GM18873 (cell line): ENCODE measurements around the gene SMAD5.

ENCODE experiments used
- ATAC-seq: cut with Tn5 transposase; IDR thresholded peaks from one replicate; pipeline ENCODE4 v1.9.1; 2021; ENCODE audit warnings: mild to moderate bottlenecking, moderate library complexity, moderate number of reproducible peaks; ENCODE audit not compliant: unreplicated experiment, low FRiP score

SMAD5 gene

DNA sequence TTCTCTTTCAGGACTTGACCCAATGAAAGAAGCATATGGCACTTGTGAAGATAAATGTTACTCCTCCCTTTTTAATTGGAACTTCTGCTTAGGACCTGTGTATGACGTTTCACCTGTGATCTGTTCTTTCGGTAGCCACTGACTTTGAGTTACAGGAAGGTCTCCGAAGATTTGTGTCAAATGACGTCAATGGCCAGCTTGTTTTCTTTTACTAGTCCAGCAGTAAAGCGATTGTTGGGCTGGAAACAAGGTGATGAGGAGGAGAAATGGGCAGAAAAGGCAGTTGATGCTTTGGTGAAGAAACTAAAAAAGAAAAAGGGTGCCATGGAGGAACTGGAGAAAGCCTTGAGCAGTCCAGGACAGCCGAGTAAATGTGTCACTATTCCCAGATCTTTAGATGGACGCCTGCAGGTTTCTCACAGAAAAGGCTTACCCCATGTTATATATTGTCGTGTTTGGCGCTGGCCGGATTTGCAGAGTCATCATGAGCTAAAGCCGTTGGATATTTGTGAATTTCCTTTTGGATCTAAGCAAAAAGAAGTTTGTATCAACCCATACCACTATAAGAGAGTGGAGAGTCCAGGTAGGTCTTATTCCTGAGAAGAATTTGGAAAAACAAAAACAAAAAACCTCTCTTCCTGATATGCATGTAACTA, 21.1 kb downstream of the SMAD5 start:
- ATAC-seq, result no peak

DNA sequence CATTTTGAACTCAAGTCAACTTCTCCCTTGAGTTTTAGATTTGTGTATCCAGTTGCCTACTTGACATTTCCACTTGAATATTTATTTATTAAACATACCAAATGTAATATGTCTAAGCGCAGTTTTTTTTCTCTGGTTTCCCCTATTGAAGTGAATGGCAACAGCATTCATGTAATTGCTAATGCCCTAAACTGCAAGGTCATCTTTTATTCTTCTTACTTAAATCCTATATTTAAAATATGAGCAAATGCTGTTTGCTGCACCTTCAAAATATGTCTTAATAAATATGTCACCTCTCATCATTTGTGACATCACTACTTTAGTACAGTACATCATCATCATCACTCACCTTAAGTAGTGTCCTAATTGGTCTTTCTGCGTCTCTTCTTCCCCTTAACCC, 22.4 kb downstream of the SMAD5 start:
- ATAC-seq, result no peak

DNA sequence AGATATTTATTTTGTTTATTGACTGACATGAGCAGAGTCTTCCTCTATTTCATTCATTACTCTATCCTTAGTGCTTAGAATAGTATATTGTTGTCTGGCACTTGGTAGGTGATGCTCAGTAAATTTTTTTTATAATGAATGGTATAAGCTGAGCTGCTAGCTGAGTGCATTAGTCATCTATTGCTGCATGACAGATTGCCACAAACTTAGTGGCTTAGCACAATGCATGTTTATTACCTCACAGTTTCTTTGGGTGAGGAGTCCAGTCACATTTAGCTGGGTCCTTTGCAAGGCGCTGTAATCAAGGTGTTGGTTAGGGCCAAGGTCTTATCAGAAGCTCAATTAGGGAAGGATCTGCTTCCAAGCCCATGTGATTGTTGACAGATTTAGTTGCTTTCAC, 23.1 kb downstream of the SMAD5 start:
- no peak for ATAC-seq

DNA sequence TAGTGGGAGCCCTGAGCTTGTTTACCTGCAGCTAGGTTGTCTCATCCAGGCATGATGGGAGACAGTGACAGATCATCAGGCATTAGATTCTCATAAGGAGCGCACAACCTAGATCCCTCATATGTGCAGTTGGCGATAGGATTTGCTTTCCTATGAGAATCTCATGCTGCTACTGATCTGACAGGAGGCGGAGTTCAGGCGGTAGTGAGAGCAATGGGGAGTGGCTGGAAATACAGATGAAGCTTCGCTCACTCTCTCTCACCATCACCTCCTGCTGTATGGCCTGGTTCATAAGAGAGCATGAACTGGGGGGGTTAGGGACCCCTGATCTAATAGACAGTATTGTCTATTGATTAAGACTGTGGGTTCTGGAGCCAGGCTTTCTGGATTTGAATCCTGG, 24.9 kb downstream of the SMAD5 start:
- ATAC-seq, result no peak

DNA sequence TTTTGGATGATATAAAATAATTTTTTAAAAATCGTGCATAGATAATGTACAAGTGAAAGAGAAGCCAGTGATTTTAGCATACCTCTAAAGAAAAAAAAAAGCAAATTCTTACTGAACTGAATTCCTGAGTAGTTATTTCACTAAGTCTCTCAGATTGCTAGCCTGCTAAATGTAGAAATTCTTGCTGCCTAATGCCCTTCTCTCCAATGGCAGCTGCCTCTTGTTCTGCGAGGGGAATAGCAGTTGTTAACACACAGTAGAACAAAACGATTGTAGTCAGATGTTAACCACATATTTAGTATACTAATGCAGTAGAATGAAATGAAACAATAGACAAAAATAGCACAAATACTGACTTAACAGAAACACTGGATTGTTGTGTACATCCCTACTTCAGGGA, 26.8 kb downstream of the SMAD5 start:
- no peak for ATAC-seq

DNA sequence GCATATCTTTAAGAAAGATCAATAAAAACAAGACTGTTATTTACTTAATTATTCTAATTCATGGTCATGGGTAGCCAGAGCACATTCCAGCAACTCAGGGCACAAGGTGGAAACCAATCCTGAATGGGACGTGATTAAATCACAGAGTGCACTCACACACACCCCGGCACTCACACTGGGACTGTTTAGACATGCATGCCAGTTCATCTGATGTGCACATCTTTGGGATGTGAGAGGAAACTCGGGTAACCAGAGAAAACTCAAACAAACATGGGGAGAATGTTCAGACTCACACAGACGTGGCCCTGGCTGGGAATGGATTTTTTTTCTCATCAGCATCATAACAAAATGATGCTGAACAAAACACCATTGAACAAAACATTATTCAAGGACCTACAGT, 29.4 kb downstream of the SMAD5 start:
- ATAC-seq, result no peak

DNA sequence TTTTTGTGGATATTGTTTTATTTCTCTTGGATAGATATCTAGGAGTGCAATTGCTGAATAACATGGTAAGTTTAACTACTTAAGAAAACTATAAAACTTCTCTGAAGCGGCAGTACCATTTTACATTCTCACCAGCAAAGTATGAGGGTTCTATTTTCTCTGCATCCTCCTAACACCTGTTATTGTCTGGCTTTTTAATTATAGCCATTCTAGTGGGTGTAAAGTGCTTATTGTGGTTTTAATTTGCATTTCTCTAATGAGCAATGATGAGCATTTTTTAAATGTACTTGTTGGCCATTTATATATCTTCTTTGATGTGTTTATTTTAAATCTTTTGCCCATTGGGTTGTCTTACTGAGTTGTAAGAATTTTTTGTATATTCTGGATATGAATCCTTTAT, 31.6 kb downstream of the SMAD5 start:
- no peak for ATAC-seq

DNA sequence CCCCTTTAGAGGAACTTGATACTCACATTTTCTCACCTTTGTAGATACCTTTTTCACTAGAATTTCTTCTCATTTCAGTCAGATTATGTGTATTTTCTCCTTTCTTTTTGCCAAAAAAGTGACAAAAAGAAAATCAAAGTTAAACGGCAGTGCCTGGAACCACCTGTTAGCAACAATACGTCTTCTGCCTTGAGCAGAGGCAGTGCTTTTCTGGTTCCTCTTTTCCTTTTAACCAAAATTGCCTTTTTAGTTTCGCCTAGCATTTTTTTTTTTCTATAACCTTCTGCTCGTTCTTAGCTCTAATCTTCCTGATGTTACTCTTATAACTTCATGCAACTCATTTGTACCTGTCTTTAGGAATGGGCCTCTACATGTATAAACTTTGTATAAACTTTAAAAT, 34.3 kb downstream of the SMAD5 start:
- no peak for ATAC-seq

DNA sequence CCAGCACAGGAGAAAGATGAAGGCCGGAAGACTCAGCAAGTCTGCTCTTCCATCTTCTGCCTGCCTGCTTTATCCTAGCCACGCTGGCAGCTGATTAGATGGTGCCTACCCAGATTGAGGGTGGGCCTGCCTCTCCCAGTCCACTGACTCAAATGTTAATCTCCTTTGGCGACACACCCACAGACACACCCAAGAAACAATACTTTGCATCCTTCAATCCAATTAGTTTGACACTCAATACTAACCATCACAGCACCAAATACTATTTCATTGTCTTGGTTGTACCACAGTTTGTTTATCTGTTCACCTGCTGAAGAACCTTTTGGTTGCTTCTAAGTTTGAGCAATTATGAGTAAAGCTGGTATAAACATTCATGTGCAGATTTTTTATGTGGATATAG, 36.6 kb downstream of the SMAD5 start:
- ATAC-seq, result no peak

DNA sequence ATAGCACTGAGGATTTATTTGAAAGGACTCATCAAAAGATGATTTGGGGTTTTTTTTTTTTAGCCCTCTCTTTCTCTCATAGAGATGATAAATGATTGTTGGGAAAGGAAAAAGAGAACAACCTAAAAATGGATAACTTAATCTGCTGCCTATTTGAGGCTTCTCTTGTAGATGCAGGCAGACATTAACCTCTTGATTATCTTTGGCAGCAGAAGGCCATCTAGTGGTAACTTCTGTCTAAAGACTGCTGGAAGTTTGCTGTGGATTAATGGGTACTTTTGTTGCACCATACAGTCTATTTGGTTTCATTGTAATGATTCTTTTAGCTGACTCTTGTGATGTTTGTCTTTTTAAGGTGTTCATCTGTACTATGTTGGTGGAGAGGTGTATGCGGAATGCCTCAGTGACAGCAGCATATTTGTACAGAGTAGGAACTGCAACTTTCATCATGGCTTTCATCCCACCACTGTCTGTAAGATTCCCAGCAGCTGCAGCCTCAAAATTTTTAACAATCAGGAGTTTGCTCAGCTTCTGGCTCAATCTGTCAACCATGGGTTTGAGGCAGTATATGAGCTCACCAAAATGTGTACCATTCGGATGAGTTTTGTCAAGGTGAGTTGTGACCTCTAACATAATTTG, 41.5 kb downstream of the SMAD5 start:
- no peak for ATAC-seq

DNA sequence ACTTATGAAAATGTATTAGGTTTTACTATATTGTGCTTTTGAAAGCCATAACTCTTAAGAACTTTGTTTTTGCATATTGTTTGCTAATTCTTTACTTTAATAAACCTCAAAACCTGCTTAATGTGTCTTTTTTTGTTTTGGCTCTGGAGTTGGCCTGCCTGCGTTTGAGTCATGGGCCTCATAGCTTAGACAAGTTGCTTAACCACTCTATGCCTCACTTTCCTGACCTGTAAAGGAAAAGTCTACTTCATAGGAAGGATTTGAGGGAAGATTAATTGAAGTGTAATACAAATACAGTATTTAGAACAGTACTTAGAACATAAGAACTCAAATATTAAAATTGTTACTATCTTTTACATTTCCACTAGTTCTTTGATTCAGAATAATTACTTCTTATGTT, 50.0 kb downstream of the SMAD5 start:
- ATAC-seq, result no peak

DNA sequence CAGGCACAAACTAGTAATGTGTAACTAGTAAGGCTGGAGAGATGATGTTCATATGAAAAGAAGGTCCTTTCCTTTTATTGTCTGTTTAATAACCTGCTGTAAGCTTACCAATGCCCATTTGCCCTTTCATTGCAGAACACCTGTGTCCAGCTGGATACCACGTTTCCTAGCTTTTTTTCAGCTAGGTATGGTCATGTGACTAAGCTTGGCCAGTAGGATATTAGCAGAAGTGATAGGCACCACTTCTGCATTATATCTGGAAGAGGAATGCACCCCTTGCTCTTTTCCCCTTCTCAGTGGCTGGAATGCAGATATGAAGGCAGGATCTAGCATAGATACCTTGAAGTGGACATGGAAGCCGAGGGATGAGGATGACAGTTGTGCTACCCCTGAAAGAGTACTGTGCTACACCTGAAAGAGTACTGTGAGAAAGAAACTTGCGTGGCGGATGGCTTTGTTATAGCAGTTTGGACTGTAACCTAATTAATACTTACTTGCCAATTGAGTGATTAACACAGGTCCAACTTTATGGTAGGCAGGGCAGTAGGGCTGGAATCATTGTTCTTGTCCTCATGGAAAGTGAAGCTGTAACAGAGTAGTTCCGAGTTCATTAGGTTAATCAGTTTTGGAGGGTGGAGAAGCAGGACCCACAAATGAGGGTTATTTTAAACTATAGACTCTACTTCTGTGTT, 53.5 kb downstream of the SMAD5 start:
- ATAC-seq, result no peak

DNA sequence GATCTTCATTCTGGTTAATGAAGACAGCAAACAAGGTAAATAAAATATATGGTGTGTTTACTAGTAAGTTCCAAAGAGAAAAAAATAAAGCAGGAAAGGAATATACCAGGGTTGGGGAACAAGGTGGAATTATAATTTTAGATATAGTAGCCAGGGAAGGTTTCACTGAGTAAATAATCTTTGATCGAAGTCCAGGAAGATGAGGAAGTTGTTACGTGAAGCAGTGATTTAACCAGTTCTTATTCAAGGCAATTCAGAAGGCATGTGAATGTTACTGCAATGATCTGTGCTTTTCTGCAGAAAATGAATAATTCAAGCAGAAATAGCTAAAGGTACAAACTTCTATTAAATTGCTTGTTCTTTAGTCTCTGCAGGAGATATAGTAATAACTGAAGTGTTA, 54.2 kb downstream of the SMAD5 start:
- no peak for ATAC-seq

DNA sequence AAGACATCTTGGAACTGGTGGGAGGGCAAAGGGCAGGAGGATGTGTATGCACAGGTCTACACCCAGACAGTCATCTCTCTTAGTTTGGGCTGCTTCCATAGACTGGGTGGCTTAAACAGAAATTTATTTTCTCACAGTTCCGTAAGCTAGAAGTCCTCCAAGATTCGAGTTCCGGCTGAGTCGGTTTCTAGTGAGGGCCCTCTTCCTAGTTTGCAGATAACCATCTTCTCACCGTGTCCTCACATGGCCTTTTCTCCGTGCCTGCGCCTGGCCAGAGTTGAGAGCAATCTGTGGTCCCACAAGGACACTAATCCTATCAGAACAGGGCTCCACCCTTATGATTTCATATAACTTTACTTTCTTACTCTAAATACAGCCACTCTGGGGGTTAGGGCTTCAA, 56.2 kb downstream of the SMAD5 start:
- ATAC-seq, result no peak

DNA sequence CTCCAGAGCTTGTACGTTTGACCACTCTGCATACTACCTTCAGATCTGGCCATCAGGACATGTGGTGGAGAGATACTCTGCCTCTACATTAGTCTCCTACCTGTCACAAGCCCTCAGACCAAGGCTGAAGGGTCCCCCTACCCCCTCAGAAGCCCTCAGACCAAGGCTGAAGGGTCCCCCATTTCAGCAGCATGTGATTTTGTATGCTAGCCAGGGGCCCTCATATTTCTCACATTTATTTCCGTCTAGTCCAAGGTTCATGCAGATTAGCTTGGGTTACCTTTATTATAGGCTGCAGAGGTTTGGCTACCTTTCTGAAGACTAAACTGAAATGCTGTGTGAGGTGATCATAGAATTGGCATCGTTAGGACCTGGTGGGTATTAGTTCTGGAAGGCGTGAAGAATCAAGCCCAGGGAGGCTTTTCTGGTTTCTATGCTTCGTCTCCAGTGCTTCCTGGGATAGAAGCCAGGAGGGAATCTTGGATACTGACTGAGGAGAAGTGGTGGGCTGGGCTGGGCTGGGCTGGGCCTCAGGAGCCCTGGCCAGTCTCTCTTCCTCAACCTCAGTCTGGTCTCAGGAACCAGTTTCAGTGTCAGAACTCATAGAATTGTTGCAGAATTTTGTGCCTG, 57.6 kb downstream of the SMAD5 start:
- ATAC-seq, result no peak

DNA sequence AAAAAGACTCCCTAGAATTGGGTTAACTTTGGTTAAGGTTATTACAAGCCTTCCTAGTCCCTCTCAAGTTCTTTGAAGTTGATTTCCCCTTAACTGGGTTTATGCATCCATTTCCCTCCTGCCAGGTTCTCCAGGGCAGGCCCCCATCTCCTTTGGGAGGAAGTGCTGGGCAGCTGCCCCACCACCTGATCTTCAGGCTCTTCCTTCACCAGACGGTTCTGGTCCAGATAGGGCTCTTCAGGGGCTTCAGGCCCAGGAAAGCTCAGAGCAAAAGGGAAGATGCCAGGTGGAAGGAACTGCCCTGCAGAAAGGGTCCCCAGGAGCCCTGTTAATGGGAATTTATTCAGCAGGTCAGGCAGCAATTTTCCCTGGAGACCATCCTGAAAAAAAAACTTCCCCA, 58.3 kb downstream of the SMAD5 start:
- ATAC-seq, result no peak

DNA sequence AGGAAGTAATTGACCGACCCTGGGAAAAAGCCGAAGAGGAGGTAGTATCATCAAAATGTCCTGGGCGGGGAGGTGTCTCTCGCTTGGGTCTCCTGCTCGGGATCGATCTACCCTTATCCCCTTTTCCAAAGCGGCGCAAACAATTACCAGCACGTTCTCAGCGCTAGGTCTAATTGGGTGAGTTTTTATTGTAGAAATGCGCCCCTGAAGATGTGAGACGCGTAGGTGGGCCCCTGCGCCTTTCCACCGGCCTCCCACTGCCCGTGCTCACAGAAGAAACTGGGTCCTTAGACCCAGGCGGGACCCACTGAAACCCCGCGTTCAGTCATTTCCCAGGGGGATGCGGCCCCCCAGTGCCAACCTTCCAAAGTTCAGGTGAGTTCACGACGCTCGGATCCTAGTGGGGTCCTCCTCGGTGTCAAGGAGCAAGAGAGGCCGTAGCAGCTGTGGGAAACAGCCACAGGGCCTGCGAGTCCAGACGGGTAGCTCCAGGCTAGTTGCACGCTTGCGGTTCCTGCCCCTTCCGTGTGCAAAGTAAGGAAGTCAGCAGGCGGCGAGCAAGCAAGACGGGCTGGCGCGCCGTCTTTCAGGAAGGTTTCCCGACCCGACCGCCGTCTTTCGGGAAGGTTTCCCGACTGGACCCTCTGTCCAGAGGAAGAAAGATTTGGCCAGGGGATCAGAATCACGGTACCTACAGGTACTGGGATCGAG, 58.8 kb downstream of the SMAD5 start:
- ATAC-seq, result no peak

DNA sequence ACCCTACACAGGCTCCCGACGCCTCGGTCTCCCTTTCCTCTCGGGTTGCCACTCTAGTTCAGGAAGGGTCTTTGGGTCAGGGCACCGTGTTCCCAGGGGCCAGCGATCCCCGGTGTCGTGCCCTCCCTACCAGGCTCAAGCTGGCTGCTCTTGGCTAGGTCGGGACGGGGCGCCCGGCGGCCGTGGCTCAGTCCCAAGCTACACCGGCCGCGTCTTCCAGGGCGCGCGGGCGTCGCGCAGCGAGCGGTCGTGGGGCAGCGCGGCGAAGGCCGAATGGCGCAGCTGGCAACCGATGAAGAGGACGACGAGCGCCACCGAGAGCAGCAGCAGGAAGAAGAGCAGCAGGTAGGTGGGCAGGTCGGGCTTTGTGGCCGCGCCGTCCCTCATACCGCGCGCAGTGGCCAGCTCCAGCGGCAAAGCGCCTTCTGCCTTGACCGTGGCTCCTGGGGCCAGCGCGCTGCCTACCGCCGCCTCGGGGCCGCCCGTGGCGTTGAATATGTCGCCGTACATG, 59.4 kb downstream of the SMAD5 start:
- ATAC-seq, result no peak

DNA sequence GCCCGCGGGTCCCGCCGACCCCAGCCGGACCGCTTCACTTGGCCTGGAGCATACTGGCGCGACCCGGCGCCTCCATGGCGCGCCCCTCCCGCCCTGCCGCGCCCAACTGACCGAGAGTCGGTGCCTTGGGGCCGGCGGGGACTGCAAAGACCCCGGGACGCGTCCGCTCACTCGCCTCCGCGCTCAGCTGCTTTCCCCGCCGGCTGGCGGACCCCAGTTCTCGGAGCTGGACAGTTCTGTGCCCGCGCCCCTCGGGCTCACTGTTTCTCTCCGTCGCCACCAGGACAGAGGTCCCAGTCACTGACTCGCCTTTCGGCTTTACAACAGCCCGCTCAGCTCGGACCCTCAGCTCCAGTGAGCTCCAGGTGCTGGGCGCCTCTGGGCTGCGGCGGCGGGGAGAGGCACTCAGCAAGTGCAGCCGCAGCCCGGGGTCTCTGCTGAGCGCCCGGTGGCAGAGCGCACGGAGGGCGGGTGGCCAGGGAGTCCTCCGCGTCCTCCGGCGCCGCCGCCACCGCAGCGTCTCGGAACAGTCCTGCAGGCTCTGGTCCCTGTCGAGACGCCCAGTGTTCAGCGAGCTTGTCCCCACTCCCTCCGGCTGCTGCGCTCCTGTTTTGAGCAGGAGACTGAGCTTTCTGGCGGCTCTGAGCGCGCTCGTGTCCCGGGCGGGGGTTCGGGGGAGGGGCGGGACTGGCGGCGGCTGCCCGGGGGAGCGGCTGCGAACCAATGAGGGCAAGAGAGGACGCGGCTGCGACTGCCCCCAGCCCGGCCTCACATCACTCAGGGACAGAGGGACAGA, 60.1 kb downstream of the SMAD5 start, which contains the start of gene SMIM32:
TSS of gene SMIM32 (minus strand) at position 637 of the 796 bp plus-strand sequence. CDS start 638 bp downstream, outside the sequence.
- ATAC-seq, result no peak
